ENCODE results near the gene GLDN. TPM values are rescaled to one million over a fixed set of nuclear protein-coding genes. Genes with fewer than 3 reads are reported as not detected.
A peak's percentile ranks its signal among the peaks of the same experiment; 100 is the strongest.

Gene GLDN
- polyA plus RNA-seq, 1 experiment = 0.25 TPM

GRCh38 chr15:51375966-51376640, 34.6 kb downstream of the GLDN start:
- Histone ChIP-seq H3K9me3 (ENCODE audit: control insufficient read depth, insufficient read depth, low read length) (no peaks in the 10 kb centered on the region; the same call in 1 of the 2 replicates), H3K27me3 (ENCODE audit: control insufficient read depth, insufficient read depth, low read length) (peaks cover 6% of the 10 kb centered on the region), H3K27ac (ENCODE audit: low read depth, low read length) (no peak overlapping the region), H3K4me3 (ENCODE audit: low read depth, low read length) (no peak overlapping the region)
- ChIA-PET CTCF (interaction anchor here (0.6 to 8.0 kb wide), 5 partner anchors 27 to 243 kb away, joined by 3 to 137 read pairs (median 9); no protein-coding TSS in a partner anchor), POLR2A (interaction anchor here (1.6 kb wide), 1 partner anchor 7 kb away, joined by 6 read pairs; no protein-coding TSS in a partner anchor)
- peak; percentile 18 for DNase-seq (ENCODE audit: low read depth, low spot score)
- TF ChIP-seq, protein P1, sequence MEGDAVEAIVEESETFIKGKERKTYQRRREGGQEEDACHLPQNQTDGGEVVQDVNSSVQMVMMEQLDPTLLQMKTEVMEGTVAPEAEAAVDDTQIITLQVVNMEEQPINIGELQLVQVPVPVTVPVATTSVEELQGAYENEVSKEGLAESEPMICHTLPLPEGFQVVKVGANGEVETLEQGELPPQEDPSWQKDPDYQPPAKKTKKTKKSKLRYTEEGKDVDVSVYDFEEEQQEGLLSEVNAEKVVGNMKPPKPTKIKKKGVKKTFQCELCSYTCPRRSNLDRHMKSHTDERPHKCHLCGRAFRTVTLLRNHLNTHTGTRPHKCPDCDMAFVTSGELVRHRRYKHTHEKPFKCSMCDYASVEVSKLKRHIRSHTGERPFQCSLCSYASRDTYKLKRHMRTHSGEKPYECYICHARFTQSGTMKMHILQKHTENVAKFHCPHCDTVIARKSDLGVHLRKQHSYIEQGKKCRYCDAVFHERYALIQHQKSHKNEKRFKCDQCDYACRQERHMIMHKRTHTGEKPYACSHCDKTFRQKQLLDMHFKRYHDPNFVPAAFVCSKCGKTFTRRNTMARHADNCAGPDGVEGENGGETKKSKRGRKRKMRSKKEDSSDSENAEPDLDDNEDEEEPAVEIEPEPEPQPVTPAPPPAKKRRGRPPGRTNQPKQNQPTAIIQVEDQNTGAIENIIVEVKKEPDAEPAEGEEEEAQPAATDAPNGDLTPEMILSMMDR (IDR thresholded peaks at IDR 0.05; ENCODE audit: low read depth, low read length) = no peak

DNA sequence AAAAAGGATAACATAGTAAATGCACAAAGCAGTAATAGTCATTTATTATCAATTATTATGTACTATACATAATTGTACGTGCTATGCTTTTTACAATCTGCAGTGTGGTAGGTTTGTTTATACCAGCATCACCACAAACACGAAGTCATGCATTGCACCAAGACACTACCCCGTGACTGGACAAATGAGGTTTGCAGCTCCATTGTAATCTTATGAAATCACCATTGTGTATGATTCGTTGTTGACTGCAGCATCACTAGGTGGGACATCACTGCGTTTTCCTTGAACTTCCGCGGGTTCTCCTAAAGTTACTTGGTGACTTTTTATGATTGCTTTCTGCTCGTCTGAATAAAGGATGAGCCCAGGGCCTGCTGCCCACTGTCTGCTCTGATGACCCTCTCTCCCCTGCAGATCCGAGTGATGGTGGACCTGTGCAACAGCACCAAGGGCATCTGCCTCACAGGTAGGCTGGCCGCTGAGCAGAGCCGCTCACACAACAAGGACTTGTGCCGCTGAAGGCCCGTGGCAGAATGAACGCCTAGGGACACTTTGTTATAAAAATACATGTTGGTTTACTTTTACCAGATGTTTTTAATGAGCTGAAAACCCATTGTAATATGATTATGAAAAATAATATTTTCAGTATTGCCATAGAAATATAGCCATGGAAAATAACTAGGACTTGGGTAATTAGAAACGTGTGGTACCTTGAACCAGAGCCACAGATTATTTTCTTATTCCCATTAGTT, 35.8 kb downstream of the GLDN start:
- Histone ChIP-seq H3K9me3 (ENCODE audit: control insufficient read depth, insufficient read depth, low read length) (no peaks in the 10 kb centered on the region; the same call in 1 of the 2 replicates), H3K4me3 (ENCODE audit: low read depth, low read length) (no peak overlapping the region), H3K27me3 (ENCODE audit: control insufficient read depth, insufficient read depth, low read length) (peaks cover 6% of the 10 kb centered on the region), H3K27ac (ENCODE audit: low read depth, low read length) (peak overlapping the region; percentile 54)
- POLR2A ChIA-PET = interaction anchor here (1.6 kb wide), 1 partner anchor 8 kb away, joined by 6 read pairs; no protein-coding TSS in a partner anchor
- CTCF ChIA-PET = interaction anchor here (0.6 to 8.0 kb wide), 6 partner anchors 25 to 244 kb away, joined by 3 to 137 read pairs (median 9); no protein-coding TSS in a partner anchor
- TF ChIP-seq, protein P1 (IDR thresholded peaks at IDR 0.05; ENCODE audit: low read depth, low read length) = no peak
- peak; percentile 58 for DNase-seq (ENCODE audit: low read depth, low spot score)

DNA sequence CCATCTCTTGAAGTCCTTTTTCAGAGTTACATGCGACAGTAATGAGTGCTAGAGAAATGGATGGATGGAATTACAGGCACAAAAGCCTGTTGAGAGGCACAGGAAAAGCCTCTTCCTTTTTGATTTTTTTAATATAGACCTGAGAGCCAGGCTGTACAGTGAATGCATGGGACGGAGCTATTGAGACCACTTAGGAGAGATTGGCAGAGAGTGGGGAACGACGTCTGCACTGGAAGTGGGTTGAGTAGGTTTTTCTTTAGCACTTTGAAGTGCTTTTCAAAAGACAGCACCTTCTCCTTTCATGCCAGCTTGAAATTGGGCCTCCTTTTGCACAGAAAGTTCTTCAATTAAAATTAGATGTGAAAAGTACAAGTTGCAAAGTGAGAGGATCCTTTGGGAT, 37.0 kb downstream of the GLDN start:
- Histone ChIP-seq H3K27ac (ENCODE audit: low read depth, low read length) (no peak overlapping the region), H3K4me3 (ENCODE audit: low read depth, low read length) (no peak overlapping the region), H3K27me3 (ENCODE audit: control insufficient read depth, insufficient read depth, low read length) (peaks cover 9% of the 10 kb centered on the region), H3K9me3 (ENCODE audit: control insufficient read depth, insufficient read depth, low read length) (no peaks in the 10 kb centered on the region; the same call in 1 of the 2 replicates)
- DNase-seq (ENCODE audit: low read depth, low spot score) = no peak
- ChIA-PET POLR2A (interaction anchor here (1.0 kb wide), 1 partner anchor 215 kb away, joined by 3 read pairs; no protein-coding TSS in a partner anchor), CTCF (interaction anchor here (1.1 to 8.0 kb wide), 4 partner anchors 14 to 216 kb away, joined by 4 to 137 read pairs (median 70); no protein-coding TSS in a partner anchor)
- TF ChIP-seq, protein P1 (IDR thresholded peaks at IDR 0.05; ENCODE audit: low read depth, low read length) = no peak

DNA sequence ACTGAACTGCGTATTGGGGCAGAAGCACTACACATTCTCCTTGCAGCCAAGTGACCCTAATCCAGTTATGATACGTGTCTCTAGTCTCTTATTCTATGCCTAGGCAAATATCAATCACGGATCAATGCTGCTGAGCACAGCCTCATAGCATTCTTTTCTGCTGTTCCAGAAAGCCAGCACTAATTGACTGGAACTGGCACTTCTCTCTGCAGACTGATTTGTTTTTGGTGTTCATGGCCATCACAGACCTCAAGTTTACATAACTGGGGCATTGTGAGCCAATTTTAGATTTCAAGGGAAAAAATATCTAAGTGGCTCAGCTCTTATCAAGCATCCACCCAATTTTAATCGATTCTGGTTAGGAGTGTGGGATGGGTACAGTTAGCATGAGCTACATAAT, 37.9 kb downstream of the GLDN start:
- DNase-seq (ENCODE audit: low read depth, low spot score) = no peak
- ChIA-PET POLR2A (interaction anchor here (1.0 kb wide), 1 partner anchor 216 kb away, joined by 3 read pairs; no protein-coding TSS in a partner anchor), CTCF (interaction anchor here (0.7 to 8.0 kb wide), 7 partner anchors 10 to 246 kb away, joined by 4 to 137 read pairs (median 8); no protein-coding TSS in a partner anchor)

More for the DNA sequence above, 37.9 kb downstream of the GLDN start:
- H3K9me3 ChIP-seq (ENCODE audit: control insufficient read depth, insufficient read depth, low read length) = no peaks in the 10 kb centered on the region
- H3K4me3 ChIP-seq (ENCODE audit: low read depth, low read length) = no peak overlapping the region
- H3K27me3 ChIP-seq (ENCODE audit: control insufficient read depth, insufficient read depth, low read length) = peaks cover 9% of the 10 kb centered on the region
- TF ChIP-seq, protein P1 (IDR thresholded peaks at IDR 0.05; ENCODE audit: low read depth, low read length) = no peak
- no peak overlapping the region for H3K27ac ChIP-seq (ENCODE audit: low read depth, low read length)

All from AG04450 (cell line).